Measurements from ENCODE around the gene DYNC1H1.
A peak's percentile ranks its signal among the peaks of the same experiment; 100 is the strongest.

DYNC1H1 gene

DNA sequence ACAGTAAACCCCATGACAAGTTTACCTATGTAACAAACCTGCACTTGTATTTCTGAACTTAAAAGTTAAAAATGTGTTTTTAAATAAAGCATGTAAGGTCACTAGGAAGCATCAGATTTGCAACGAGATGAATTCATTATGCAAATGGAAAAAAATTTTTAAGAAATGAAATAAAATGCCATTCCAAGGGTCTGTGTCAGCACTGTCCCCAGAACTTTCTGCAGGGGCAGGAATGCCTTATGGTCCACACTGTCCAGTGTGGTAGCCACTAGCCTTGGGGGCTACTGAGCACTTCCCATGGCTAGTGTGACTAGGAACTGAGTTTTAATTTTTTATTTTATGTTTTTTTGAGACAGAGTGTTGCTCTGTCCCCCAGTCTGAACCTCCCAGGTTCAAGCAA, 73.3 kb downstream of the DYNC1H1 start:
- no peak overlapping the region for H3K27ac Mint-ChIP-seq
- H3K27me3 Mint-ChIP-seq = no peaks in the 10 kb centered on the region
- no peaks in the 10 kb centered on the region for H3K9me3 Mint-ChIP-seq
- ATAC-seq (ENCODE audit: low read depth) = no peak
- DNase-seq (ENCODE audit: low spot score in 2 of 2) = no peak
- no peak overlapping the region for H3K4me3 Mint-ChIP-seq
- H3K4me1 Mint-ChIP-seq = no peaks in the 10 kb centered on the region
- peaks cover 43% of the 10 kb centered on the region for H3K36me3 Mint-ChIP-seq

- peaks cover 38% of the 10 kb centered on the region for H3K36me3 Mint-ChIP-seq
- H3K27ac Mint-ChIP-seq = no peak overlapping the region
- no peaks in the 10 kb centered on the region for H3K9me3 Mint-ChIP-seq
- H3K4me3 Mint-ChIP-seq = no peak overlapping the region
- no peaks in the 10 kb centered on the region for H3K27me3 Mint-ChIP-seq
- H3K4me1 Mint-ChIP-seq = no peaks in the 10 kb centered on the region
- ATAC-seq (ENCODE audit: low read depth) = no peak
- no peak for DNase-seq (ENCODE audit: low spot score in 2 of 2)
Observed at GRCh38 chr14:102039157-102039556, 74.8 kb downstream of the DYNC1H1 start.

DNA sequence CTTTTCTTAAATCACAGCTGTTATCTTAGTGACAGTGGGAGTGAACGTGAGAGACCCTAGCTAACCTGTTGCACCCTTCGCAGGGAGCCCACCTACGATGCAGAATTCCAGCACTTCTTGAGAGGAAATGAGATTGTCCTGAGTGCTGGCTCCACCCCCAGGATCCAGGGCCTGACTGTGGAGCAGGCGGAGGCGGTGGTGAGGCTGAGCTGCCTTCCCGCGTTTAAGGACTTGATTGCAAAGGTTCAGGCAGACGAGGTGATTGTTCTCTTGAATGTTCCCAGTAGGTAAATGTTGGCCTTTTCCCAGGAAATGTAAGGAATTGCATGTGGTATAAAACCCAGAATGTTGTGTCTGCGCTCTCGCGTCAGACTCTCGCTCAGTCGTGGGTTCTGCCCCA, 75.8 kb downstream of the DYNC1H1 start:
- H3K9me3 Mint-ChIP-seq = no peaks in the 10 kb centered on the region

DNA sequence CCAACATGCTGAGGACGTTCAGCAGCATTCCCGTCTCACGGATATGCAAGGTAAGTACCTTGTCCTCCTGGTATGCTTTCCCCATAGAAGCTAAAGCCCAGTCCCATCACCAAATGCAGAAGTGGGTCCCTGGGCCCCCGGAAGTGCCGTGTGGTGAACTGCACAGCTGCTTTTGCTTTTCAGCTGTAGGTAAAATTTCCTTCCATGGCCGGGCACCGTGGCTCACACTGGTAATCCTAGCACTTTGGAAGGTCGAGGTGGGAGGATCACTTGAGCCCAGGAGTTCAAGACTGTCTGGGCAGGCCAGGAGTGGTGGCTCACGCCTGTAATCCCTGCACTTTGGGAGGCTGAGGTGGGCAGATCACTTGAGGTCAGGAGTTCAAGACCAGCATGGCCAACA, 78.3 kb downstream of the DYNC1H1 start:
- no peaks in the 10 kb centered on the region for H3K9me3 Mint-ChIP-seq
- no peaks in the 10 kb centered on the region for H3K27me3 Mint-ChIP-seq
- H3K4me3 Mint-ChIP-seq = no peak overlapping the region
- DNase-seq (ENCODE audit: low spot score in 2 of 2) (no peak), ATAC-seq (ENCODE audit: low read depth) (no peak)
- H3K27ac Mint-ChIP-seq = no peak overlapping the region
- H3K36me3 Mint-ChIP-seq = peaks cover 32% of the 10 kb centered on the region
- H3K4me1 Mint-ChIP-seq = no peaks in the 10 kb centered on the region

More for the DNA sequence above, 75.8 kb downstream of the DYNC1H1 start:
- Mint-ChIP-seq H3K27me3 (no peaks in the 10 kb centered on the region), H3K4me3 (no peak overlapping the region), H3K27ac (no peak overlapping the region), H3K4me1 (no peaks in the 10 kb centered on the region), H3K36me3 (peaks cover 33% of the 10 kb centered on the region)
- DNase-seq (ENCODE audit: low spot score in 2 of 2) (no peak), ATAC-seq (ENCODE audit: low read depth) (no peak)

DNA sequence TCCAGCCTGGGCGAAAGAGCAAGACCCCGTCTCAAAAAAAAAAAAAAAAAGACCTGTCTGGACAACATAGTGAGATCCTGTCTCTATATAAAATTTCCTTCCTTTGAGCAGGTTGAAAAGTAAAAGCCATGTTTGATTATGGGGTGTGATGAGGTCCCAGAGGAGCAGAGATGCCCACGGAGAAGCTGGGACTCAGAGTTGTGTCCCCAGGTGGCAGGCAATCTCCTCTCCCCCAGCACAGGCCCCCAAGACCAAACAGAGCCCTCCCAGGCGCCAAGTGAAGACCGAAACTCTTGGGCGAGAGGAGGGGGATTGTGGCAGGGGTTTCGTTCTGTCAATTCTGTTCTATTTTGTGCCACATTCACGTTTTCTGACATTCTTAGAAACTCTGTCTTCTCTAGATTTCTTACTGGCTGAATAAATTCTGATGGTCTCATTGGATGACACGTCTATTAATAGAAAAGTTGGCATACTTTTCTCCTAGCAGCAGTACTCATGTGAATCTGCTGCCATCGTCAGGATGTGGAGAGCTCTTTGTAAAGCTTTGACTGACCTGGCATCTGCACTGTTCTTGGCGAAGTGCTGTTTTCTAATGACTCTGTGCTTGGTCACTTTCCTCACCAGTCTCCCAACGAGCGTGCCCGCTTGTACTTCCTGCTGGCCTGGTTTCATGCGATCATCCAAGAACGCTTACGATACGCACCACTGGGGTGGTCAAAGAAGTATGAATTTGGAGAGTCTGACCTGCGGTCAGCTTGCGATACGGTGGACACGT, 79.1 kb downstream of the DYNC1H1 start:
- ATAC-seq (ENCODE audit: low read depth) (no peak), DNase-seq (ENCODE audit: low spot score in 2 of 2) (no peak)
- Mint-ChIP-seq H3K4me3 (no peak overlapping the region), H3K27ac (no peak overlapping the region), H3K4me1 (no peaks in the 10 kb centered on the region), H3K27me3 (no peaks in the 10 kb centered on the region), H3K9me3 (no peaks in the 10 kb centered on the region), H3K36me3 (peaks cover 35% of the 10 kb centered on the region)

DNA sequence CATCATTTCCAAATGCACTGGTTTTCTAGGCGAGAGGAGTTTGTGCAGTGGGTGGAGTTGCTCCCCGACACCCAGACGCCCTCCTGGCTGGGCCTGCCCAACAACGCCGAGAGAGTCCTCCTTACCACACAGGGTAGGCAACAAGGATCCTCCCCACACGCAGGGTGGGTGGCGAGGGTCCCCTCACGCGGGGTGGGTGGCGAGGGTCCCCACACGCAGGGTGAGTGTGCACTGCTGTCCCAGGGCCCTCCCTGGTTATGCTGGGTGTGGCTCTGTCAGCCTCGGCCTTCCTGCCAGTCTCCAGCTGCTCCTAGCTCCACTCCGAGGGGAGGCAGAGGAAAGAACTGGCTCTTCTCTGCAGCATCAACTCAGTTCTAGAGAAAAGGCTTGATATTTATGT, 80.2 kb downstream of the DYNC1H1 start:
- peak overlapping the region; percentile 11 for H3K27ac Mint-ChIP-seq
- H3K9me3 Mint-ChIP-seq = no peaks in the 10 kb centered on the region
- DNase-seq (ENCODE audit: low spot score in 2 of 2) = no peak
- no peaks in the 10 kb centered on the region for H3K4me1 Mint-ChIP-seq
- no peak overlapping the region for H3K4me3 Mint-ChIP-seq
- no peaks in the 10 kb centered on the region for H3K27me3 Mint-ChIP-seq
- ATAC-seq (ENCODE audit: low read depth) = no peak
- H3K36me3 Mint-ChIP-seq = peaks cover 29% of the 10 kb centered on the region

DNA sequence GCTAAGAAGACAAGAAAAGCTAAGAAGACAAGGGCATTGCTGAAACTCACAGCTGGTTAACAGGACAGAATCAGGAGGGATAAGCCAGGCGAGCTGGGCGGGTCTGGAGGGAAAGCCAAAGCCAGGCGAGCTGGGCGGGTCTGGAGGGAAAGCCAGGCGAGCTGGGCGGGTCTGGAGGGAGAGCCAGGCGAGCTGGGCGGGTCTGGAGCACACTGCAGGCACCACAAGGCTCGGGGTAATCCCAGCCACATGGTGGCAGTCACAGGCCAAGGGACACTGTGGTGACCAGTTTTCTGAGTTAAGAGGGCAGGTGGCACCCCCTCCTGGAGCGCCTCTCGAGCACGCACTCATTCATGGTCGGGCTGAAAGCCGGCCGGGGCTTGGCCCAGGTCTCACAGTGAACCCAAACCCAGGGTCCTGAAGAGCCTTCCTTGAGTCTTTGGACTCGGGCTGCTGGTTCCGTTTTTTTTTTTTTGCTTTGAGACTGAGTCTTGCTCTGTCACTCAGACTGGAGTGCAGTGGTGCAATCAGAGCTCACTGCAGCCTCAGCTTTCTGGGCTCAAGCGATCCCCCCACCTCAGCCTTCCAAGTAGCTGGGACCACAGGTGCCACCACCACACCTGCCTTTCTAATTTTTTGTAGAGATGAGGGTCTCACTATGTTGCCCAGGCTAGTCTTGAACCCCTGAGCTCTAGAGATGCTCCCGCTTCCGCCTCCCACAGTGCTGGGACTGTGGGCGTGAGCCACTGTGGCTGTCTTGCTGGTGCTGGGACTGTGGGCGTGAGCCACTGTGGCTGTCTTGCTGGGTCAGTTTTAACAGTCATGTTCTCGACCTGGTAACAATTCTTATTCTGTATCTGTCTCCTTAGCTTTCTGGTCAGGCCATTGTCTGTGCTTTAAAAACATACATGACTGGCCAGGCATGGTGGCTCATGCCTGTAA, 82.2 kb downstream of the DYNC1H1 start:
- H3K9me3 Mint-ChIP-seq = no peaks in the 10 kb centered on the region
- no peak overlapping the region for H3K4me3 Mint-ChIP-seq
- no peaks in the 10 kb centered on the region for H3K27me3 Mint-ChIP-seq
- DNase-seq (ENCODE audit: low spot score in 2 of 2) (no peak), ATAC-seq (ENCODE audit: low read depth) (peak; percentile 56)
- H3K4me1 Mint-ChIP-seq = no peaks in the 10 kb centered on the region
- H3K36me3 Mint-ChIP-seq = peaks cover 37% of the 10 kb centered on the region
- no peak overlapping the region for H3K27ac Mint-ChIP-seq

DNA sequence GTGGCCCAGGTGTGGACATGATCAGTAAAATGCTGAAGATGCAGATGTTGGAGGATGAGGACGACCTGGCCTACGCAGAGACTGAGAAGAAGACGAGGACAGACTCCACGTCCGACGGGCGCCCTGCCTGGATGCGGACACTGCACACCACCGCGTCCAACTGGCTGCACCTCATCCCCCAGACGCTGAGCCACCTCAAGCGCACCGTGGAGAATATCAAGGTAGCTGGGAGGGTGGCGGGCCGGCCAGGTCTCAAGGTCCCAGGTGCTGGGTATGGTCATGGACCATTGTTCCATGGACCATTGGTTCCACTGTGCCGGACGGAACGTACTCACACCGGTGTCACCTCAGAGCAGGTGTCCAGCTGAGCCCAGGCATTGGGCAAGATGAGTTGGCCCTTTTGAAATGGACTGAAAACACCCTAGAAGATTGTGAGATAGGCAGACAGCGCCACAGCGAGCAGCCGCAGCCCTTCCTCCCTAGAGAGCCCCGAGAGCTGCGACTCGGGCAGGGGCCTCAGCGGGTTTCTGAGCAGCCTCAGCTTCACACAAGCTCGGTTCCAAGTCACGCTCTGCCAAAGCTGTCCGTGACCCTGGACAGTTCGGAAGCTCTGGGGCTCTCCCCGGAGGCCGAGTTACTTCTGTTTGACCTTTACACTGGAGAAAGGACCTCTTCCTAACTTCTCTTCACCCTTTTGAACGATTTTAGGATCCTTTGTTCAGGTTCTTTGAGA, 83.6 kb downstream of the DYNC1H1 start:
- Mint-ChIP-seq H3K9me3 (no peaks in the 10 kb centered on the region), H3K27ac (no peak overlapping the region), H3K27me3 (no peaks in the 10 kb centered on the region), H3K36me3 (peaks cover 32% of the 10 kb centered on the region), H3K4me3 (no peak overlapping the region), H3K4me1 (no peaks in the 10 kb centered on the region)
- no peak for ATAC-seq (ENCODE audit: low read depth)
- no peak for DNase-seq (ENCODE audit: low spot score in 2 of 2)

GRCh38 chr14:102049258-102050025, 85.1 kb downstream of the DYNC1H1 start:
- Mint-ChIP-seq H3K27me3 (no peaks in the 10 kb centered on the region), H3K4me3 (no peak overlapping the region), H3K9me3 (no peaks in the 10 kb centered on the region), H3K36me3 (peaks cover 28% of the 10 kb centered on the region), H3K4me1 (no peaks in the 10 kb centered on the region), H3K27ac (no peak overlapping the region)
- DNase-seq (ENCODE audit: low spot score in 2 of 2) = no peak
- no peak for ATAC-seq (ENCODE audit: low read depth)

DNA sequence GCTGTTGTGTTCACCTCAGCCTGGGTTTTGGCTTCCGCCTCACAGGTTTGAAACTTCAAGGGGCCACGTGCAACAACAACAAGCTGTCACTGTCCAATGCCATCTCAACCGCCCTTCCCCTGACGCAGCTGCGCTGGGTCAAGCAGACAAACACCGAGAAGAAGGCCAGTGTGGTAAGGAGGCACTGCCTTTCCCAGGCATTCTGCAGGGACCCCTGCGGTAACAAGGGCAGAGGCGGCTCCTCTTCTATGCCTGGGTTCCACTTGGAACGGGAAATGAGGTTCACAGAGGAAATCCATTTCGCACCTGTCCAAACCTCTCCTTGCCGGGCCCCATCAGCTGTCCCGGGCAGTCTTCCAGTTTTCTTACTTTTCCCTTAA, 85.6 kb downstream of the DYNC1H1 start:
- peaks cover 28% of the 10 kb centered on the region for H3K36me3 Mint-ChIP-seq
- ATAC-seq (ENCODE audit: low read depth) (no peak), DNase-seq (ENCODE audit: low spot score in 2 of 2) (no peak)
- H3K9me3 Mint-ChIP-seq = no peaks in the 10 kb centered on the region
- no peaks in the 10 kb centered on the region for H3K4me1 Mint-ChIP-seq
- H3K27ac Mint-ChIP-seq = no peak overlapping the region
- H3K4me3 Mint-ChIP-seq = no peak overlapping the region
- no peaks in the 10 kb centered on the region for H3K27me3 Mint-ChIP-seq

- peaks cover 29% of the 10 kb centered on the region for H3K36me3 Mint-ChIP-seq
- no peak overlapping the region for H3K4me3 Mint-ChIP-seq
- DNase-seq (ENCODE audit: low spot score in 2 of 2) (no peak), ATAC-seq (ENCODE audit: low read depth) (no peak)
- H3K4me1 Mint-ChIP-seq = no peaks in the 10 kb centered on the region
- no peaks in the 10 kb centered on the region for H3K9me3 Mint-ChIP-seq
- H3K27me3 Mint-ChIP-seq = no peaks in the 10 kb centered on the region
- no peak overlapping the region for H3K27ac Mint-ChIP-seq
Observed at GRCh38 chr14:102050625-102051024, 86.3 kb downstream of the DYNC1H1 start.

- ATAC-seq (ENCODE audit: low read depth) = no peak
- peaks cover 28% of the 10 kb centered on the region for H3K36me3 Mint-ChIP-seq
Observed at GRCh38 chr14:102052522-102052921, 88.1 kb downstream of the DYNC1H1 start.

GRCh38 chr14:102055181-102055901, 91.0 kb downstream of the DYNC1H1 start:
- no peak overlapping the region for H3K27ac Mint-ChIP-seq
- peaks cover 2% of the 10 kb centered on the region for H3K4me1 Mint-ChIP-seq
- ATAC-seq (ENCODE audit: low read depth) = no peak
- no peak for DNase-seq (ENCODE audit: low spot score in 2 of 2)
- H3K4me3 Mint-ChIP-seq = no peak overlapping the region
- peaks cover 3% of the 10 kb centered on the region for H3K27me3 Mint-ChIP-seq
- H3K9me3 Mint-ChIP-seq = no peaks in the 10 kb centered on the region
- peaks cover 10% of the 10 kb centered on the region for H3K36me3 Mint-ChIP-seq

More at GRCh38 chr14:102052522-102052921, 88.1 kb downstream of the DYNC1H1 start:
- no peak for DNase-seq (ENCODE audit: low spot score in 2 of 2)
- Mint-ChIP-seq H3K27ac (no peak overlapping the region), H3K27me3 (no peaks in the 10 kb centered on the region), H3K9me3 (no peaks in the 10 kb centered on the region), H3K4me3 (no peak overlapping the region), H3K4me1 (no peaks in the 10 kb centered on the region)

Measured in memory B cell (primary cell).